GM18858 (cell line): ENCODE results near the gene PLOD3.
"Not testable (repeated sequence)": the region's sequence is repeated elsewhere in the genome, so short reads cannot be mapped to it uniquely, and the experiment has no call there.

ENCODE experiments used
- ATAC-seq: cut with Tn5 transposase; IDR thresholded peaks from one replicate; pipeline ENCODE4 v1.9.1; 2021; ENCODE audit not compliant: unreplicated experiment

PLOD3 gene

GRCh38 chr7:101217388-101218235 lies at the start of gene PLOD3, which contains the start of gene ZNHIT1:
Gene PLOD3 (minus strand): TSS chr7:101217581. CDS start chr7:101217274, 307 bp downstream.
Gene ZNHIT1 (plus strand): TSS chr7:101218165. CDS start chr7:101218196, 31 bp downstream.
- ATAC-seq, result no peak

GRCh38 chr7:101265622-101266516 lies 48.5 kb upstream of the PLOD3 start:
- ATAC-seq, result no peak

- ATAC-seq, result not testable (repeated sequence)
Observed at GRCh38 chr7:101264102-101264706, 46.8 kb upstream of the PLOD3 start.

- ATAC-seq, result no peak
Observed at GRCh38 chr7:101258243-101258731, 40.9 kb upstream of the PLOD3 start.

- no peak for ATAC-seq
Observed at GRCh38 chr7:101255796-101256195, 38.4 kb upstream of the PLOD3 start.

GRCh38 chr7:101253199-101253598 lies 35.8 kb upstream of the PLOD3 start:
- ATAC-seq, result not testable (repeated sequence)

GRCh38 chr7:101251871-101252659 lies 34.7 kb upstream of the PLOD3 start:
- peak; percentile 80 for ATAC-seq

GRCh38 chr7:101250324-101250723 lies 32.9 kb upstream of the PLOD3 start:
- peak; percentile 38 for ATAC-seq

GRCh38 chr7:101248276-101248675 lies 30.9 kb upstream of the PLOD3 start:
- ATAC-seq, result no peak

GRCh38 chr7:101245147-101245668 lies 27.8 kb upstream of the PLOD3 start:
- no peak for ATAC-seq

GRCh38 chr7:101244375-101245146 lies 27.2 kb upstream of the PLOD3 start, which contains the start of gene FIS1:
Gene FIS1 (minus strand): TSS chr7:101245081. CDS start chr7:101245004, 77 bp downstream.
- peak; percentile 76 for ATAC-seq

- no peak for ATAC-seq
Observed at GRCh38 chr7:101243646-101244374, 26.4 kb upstream of the PLOD3 start.

- ATAC-seq, result no peak
Observed at GRCh38 chr7:101241443-101242349, 24.3 kb upstream of the PLOD3 start.

GRCh38 chr7:101241015-101241363 lies 23.6 kb upstream of the PLOD3 start:
- no peak for ATAC-seq

- ATAC-seq, result no peak
Observed at GRCh38 chr7:101240226-101241014, 23.0 kb upstream of the PLOD3 start.

GRCh38 chr7:101239951-101240220 lies 22.5 kb upstream of the PLOD3 start:
- ATAC-seq, result no peak
